GM18873 (cell line): ENCODE data around the gene CLDN14.

Experiments used
- ATAC-seq: cut with Tn5 transposase; IDR thresholded peaks from one replicate; pipeline ENCODE4 v1.9.1; 2021; ENCODE audit warnings: mild to moderate bottlenecking, moderate library complexity, moderate number of reproducible peaks; ENCODE audit not compliant: unreplicated experiment, low FRiP score

The CLDN14 gene

GRCh38 chr21:36437745-36438128, 42.2 kb downstream of the CLDN14 start:
- no peak for ATAC-seq

- ATAC-seq = no peak
Observed at GRCh38 chr21:36436829-36437744, 42.8 kb downstream of the CLDN14 start.

GRCh38 chr21:36434144-36434543, 45.8 kb downstream of the CLDN14 start:
- ATAC-seq = no peak

- ATAC-seq = no peak
Observed at GRCh38 chr21:36433059-36433709, 46.7 kb downstream of the CLDN14 start.

GRCh38 chr21:36431252-36431651, 48.7 kb downstream of the CLDN14 start:
- no peak for ATAC-seq

- no peak for ATAC-seq
Observed at GRCh38 chr21:36430841-36431240, 49.1 kb downstream of the CLDN14 start.

GRCh38 chr21:36429947-36430546, 49.9 kb downstream of the CLDN14 start:
- ATAC-seq = peak; percentile 80

- no peak for ATAC-seq
Observed at GRCh38 chr21:36428761-36429432, 51.0 kb downstream of the CLDN14 start.

- ATAC-seq = no peak
Observed at GRCh38 chr21:36427502-36427901, 52.4 kb downstream of the CLDN14 start.

GRCh38 chr21:36425286-36425685, 54.6 kb downstream of the CLDN14 start:
- ATAC-seq = no peak

GRCh38 chr21:36424592-36424991, 55.3 kb downstream of the CLDN14 start:
- ATAC-seq = no peak

- ATAC-seq = no peak
Observed at GRCh38 chr21:36423771-36424433, 56.0 kb downstream of the CLDN14 start.

- no peak for ATAC-seq
Observed at GRCh38 chr21:36422279-36423098, 57.4 kb downstream of the CLDN14 start.

GRCh38 chr21:36420571-36421339, 59.2 kb downstream of the CLDN14 start:
- no peak for ATAC-seq

- no peak for ATAC-seq
Observed at GRCh38 chr21:36419996-36420395, 59.9 kb downstream of the CLDN14 start.

- ATAC-seq = no peak
Observed at GRCh38 chr21:36419241-36419640, 60.7 kb downstream of the CLDN14 start.

- no peak for ATAC-seq
Observed at GRCh38 chr21:36415375-36415774, 64.5 kb downstream of the CLDN14 start.

GRCh38 chr21:36412916-36413315, 67.0 kb downstream of the CLDN14 start:
- ATAC-seq = no peak

- no peak for ATAC-seq
Observed at GRCh38 chr21:36411301-36411700, 68.6 kb downstream of the CLDN14 start.
